ENCODE measurements around the gene ADIPOR1.

DNA sequence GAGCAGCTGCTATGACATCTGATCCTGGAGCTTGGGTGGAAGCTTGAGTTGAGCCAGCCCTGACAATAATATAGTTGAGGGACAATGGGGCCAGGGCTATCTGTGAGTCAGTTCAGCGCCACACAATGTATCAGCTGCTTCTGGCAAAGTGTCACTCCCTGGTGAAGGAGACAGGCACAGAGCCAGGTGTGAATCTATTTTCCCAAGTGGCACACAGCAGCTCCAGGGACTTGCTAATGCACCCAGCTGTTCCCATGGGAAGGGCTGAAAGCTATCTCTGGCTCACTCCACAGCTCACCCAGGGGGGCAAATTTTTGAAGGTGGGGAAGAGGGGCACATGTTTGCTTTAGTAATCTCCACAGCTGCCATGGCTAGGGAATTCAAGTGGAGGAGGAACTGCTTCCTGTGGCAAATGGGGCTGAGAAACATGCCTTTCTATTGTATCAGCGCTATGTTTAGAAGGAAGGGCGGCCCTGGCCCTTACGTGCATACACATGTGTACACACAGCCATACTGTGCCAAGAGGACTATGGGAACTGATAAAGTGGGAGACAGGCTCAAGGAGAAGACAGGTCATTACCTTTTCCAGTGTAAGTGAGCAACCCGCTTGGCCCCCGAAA lies 6.8 kb upstream of the ADIPOR1 start:
- no peak for TF ChIP-seq CTCF (IDR thresholded peaks at IDR 0.05)
- no peak for TF ChIP-seq POLR2A (IDR thresholded peaks at IDR 0.05)
